IMR-90 (cell line): ENCODE data around the gene PSMB3. TPM values are rescaled to one million over a fixed set of nuclear protein-coding genes. Genes with fewer than 3 reads are reported as not detected.

ENCODE experiments used
- ATAC-seq: fragments of 200-7000 bp; cut with Tn5 transposase; 2 replicates; pipeline ENCODE4 v1.9.1; 2020; ENCODE audit warnings: low read depth, mild to moderate bottlenecking, moderate library complexity
- BruUV-seq: library from RNA; stranded (reverse); fragments of 400-500 nt; replicated peaks from 2 replicates; lab custom pipeline; 2021; lab: Mats Ljungman, UMichigan
- CTCF ChIA-PET: fragments of 300-600 bp; formaldehyde crosslinking; extraction: SDS; loops from one replicate; lab custom pipeline; 2021; ENCODE audit warnings: antibody characterized with exemption; lab: Yijun Ruan, JAX
- POLR2A ChIA-PET: fragments of 300-600 bp; sonication (Branson Sonifier 250); formaldehyde crosslinking; loops from one replicate; lab custom pipeline; 2022; ENCODE audit warnings: antibody characterized with exemption; ENCODE audit not compliant: unreplicated experiment; lab: Charles Lee
- DNase-seq: peaks from one replicate; pipeline ENCODE4 v3.0.0; 2013
- H2AFZ ChIP-seq: replicated peaks from 2 replicates; pipeline ENCODE3; 2013; ENCODE audit warnings: low read length, mild to moderate bottlenecking; ENCODE audit not compliant: poor library complexity
- H2AK5ac ChIP-seq: 2 replicates; pipeline ENCODE4 v1.6.1; 2013; ENCODE audit warnings: low read depth, low read length, inconsistent platforms
- H2AK9ac ChIP-seq: replicated peaks from 2 replicates; pipeline ENCODE3; 2013; ENCODE audit warnings: mild to moderate bottlenecking, low read depth, low read length, moderate library complexity; ENCODE audit not compliant: poor library complexity
- H2BK120ac ChIP-seq: 2 replicates; pipeline ENCODE4 v1.6.1; 2013; ENCODE audit warnings: low read depth, low read length, inconsistent platforms
- H2BK15ac ChIP-seq: 3 replicates; pipeline ENCODE4 v1.6.1; 2013; ENCODE audit warnings: low read depth, low read length, inconsistent platforms
- H2BK20ac ChIP-seq: 2 replicates; pipeline ENCODE4 v1.6.1; 2013; ENCODE audit warnings: low read depth, mild to moderate bottlenecking, inconsistent platforms, low read length, moderate library complexity
- H2BK5ac ChIP-seq: 2 replicates; pipeline ENCODE4 v1.6.1; 2013; ENCODE audit warnings: mild to moderate bottlenecking, low read depth, low read length, inconsistent platforms; ENCODE audit not compliant: poor library complexity, severe bottlenecking
- H3K14ac ChIP-seq: replicated peaks from 2 replicates; pipeline ENCODE4 v1.6.1; 2013; ENCODE audit warnings: low read depth, low read length, inconsistent platforms
- H3K18ac ChIP-seq: 2 replicates; pipeline ENCODE4 v1.6.1; 2013; ENCODE audit warnings: low read depth, low read length, control low read depth
- H3K23ac ChIP-seq: 2 replicates; pipeline ENCODE4 v1.6.1; 2013; ENCODE audit warnings: low read depth, low read length, inconsistent platforms
- H3K27ac ChIP-seq: 2 replicates; pipeline ENCODE4 v1.5.1; 2013; ENCODE audit warnings: mild to moderate bottlenecking, control low read depth, low read length; ENCODE audit not compliant: insufficient read depth
- H3K27me3 ChIP-seq: 2 replicates; pipeline ENCODE4 v1.6.1; 2013; ENCODE audit warnings: low read length; ENCODE audit not compliant: control insufficient read depth, insufficient read depth
- H3K36me3 ChIP-seq: 2 replicates; pipeline ENCODE4 v1.6.1; 2013; ENCODE audit warnings: low read length, mixed read lengths; ENCODE audit not compliant: control insufficient read depth, insufficient read depth
- H3K4ac ChIP-seq: 2 replicates; pipeline ENCODE4 v1.6.1; 2013; ENCODE audit warnings: low read depth, low read length, inconsistent platforms
- H3K4me1 ChIP-seq: 2 replicates; pipeline ENCODE4 v1.6.1; 2013; ENCODE audit warnings: low read length, mixed read lengths; ENCODE audit not compliant: control insufficient read depth, insufficient read depth
- H3K4me2 ChIP-seq: 2 replicates; pipeline ENCODE4 v1.6.1; 2013; ENCODE audit warnings: low read depth, mild to moderate bottlenecking, control low read depth, low read length, moderate library complexity
- H3K4me3 ChIP-seq: 2 replicates; pipeline ENCODE4 v1.5.1; 2013; ENCODE audit warnings: low read depth, mild to moderate bottlenecking, control low read depth, low read length, moderate library complexity; ENCODE audit not compliant: insufficient read depth
- H3K56ac ChIP-seq: 2 replicates; pipeline ENCODE4 v1.6.1; 2013; ENCODE audit warnings: low read length, inconsistent platforms; ENCODE audit not compliant: insufficient read depth; ENCODE audit errors: extremely low read depth
- H3K79me1 ChIP-seq, 2 experiments: 2 replicates each; pipeline ENCODE4 v1.6.1; 2013; ENCODE audit warnings: low read length in 2 of 2, inconsistent platforms in 1 of 2, low read depth in 1 of 2
- H3K9ac ChIP-seq: 2 replicates; pipeline ENCODE4 v1.6.1; 2013; ENCODE audit warnings: low read depth, low read length, control low read depth
- H3K9me1 ChIP-seq: 2 replicates; pipeline ENCODE4 v1.6.1; 2013; ENCODE audit warnings: low read length, inconsistent platforms; ENCODE audit not compliant: insufficient read depth
- H3K9me3 ChIP-seq: 2 replicates; pipeline ENCODE4 v1.6.1; 2013; ENCODE audit warnings: low read length; ENCODE audit not compliant: control insufficient read depth, insufficient read depth
- H4K20me1 ChIP-seq: 2 replicates; pipeline ENCODE4 v1.6.1; 2013; ENCODE audit warnings: low read length, inconsistent platforms; ENCODE audit not compliant: insufficient read depth
- H4K5ac ChIP-seq: 2 replicates; pipeline ENCODE4 v1.6.1; 2013; ENCODE audit warnings: mild to moderate bottlenecking, low read depth, low read length, control low read depth
- H4K8ac ChIP-seq, 2 experiments: 2 replicates each; pipeline ENCODE4 v1.6.1; 2013; ENCODE audit warnings: low read depth in 2 of 2, low read length in 2 of 2, control low read depth in 1 of 2, inconsistent platforms in 1 of 2
- H4K91ac ChIP-seq: 2 replicates; pipeline ENCODE4 v1.6.1; 2013; ENCODE audit warnings: low read depth, low read length, inconsistent platforms; ENCODE audit not compliant: insufficient read depth
- BHLHE40 ChIP-seq: fragments of 150-350 bp; IDR thresholded peaks from 2 replicates; pipeline ENCODE4 v1.6.1; 2016; ENCODE audit warnings: mild to moderate bottlenecking, low read depth, low read length
- CEBPB ChIP-seq: IDR thresholded peaks from 2 replicates; pipeline ENCODE4 v1.6.1; 2012; ENCODE audit warnings: low read depth, low read length, improper control_type of control experiment
- FOS ChIP-seq: fragments of 150-350 bp; IDR thresholded peaks from 2 replicates; pipeline ENCODE4 v1.6.1; 2016; ENCODE audit warnings: low read depth, low read length
- MAFK ChIP-seq: IDR thresholded peaks from 2 replicates; pipeline ENCODE4 v1.6.1; 2012; ENCODE audit warnings: low read depth, low read length, improper control_type of control experiment
- MAZ ChIP-seq: IDR thresholded peaks from 2 replicates; pipeline ENCODE4 v1.6.1; 2012; ENCODE audit warnings: low read depth, mild to moderate bottlenecking, low read length, improper control_type of control experiment, moderate library complexity, borderline replicate concordance
- NFE2L2 ChIP-seq: fragments of 150-350 bp; IDR thresholded peaks from 2 replicates; pipeline ENCODE4 v1.6.1; 2016; ENCODE audit warnings: low read depth, mild to moderate bottlenecking, low read length
- RAD21 ChIP-seq: IDR thresholded peaks from 2 replicates; pipeline ENCODE4 v1.6.1; 2012; ENCODE audit warnings: low read length, improper control_type of control experiment
- RFX5 ChIP-seq: IDR thresholded peaks from 2 replicates; pipeline ENCODE4 v1.8.0; 2012; ENCODE audit warnings: low read depth, mild to moderate bottlenecking, low read length, moderate library complexity
- WGBS, 2 experiments: methylation state at CpG; one replicate each; pipeline versions ENCODE4 v1.1.5 to v1.1.7; 2013; ENCODE audit warnings: missing lambda C conversion rate in 2 of 2; ENCODE audit not compliant: insufficient read length in 1 of 2; ENCODE audit errors: extremely low coverage in 2 of 2; 5-methylcytosine and 5-hydroxymethylcytosine counted together
- dilution Hi-C: fragments of 300-500 bp; cut with HindIII; formaldehyde crosslinking; loops from one replicate; pipeline ENCODE4 v1.14.3; 2018; ENCODE audit warnings: low sequenced_read_pairs; ENCODE audit not compliant: unreplicated experiment
- in situ Hi-C: fragments of 300-500 bp; cut with MboI; formaldehyde crosslinking; loops from 3 replicates; pipeline ENCODE4 v1.14.3; 2019; ENCODE audit warnings: low sequenced_read_pairs, inconsistent platforms, mixed read lengths
- intact Hi-C: fragments of 100-400 bp; cut with micrococcal nuclease; formaldehyde crosslinking; loops from 2 replicates; pipeline ENCODE4 v1.10.0; 2022
- polyA plus RNA-seq, 3 experiments: library from polyadenylated mRNA; depleted of rRNA; stranded (reverse); fragments of >200 nt; gene quantifications; 2 replicates each; pipeline ENCODE4 v1.2.3, GENCODE V29; 2012; ENCODE audit warnings: low replicate concordance in 1 of 3
- total RNA-seq: library from RNA; depleted of rRNA; stranded (reverse); fragments of >200 nt; gene quantifications from 2 replicates; pipeline ENCODE4 v1.2.3, GENCODE V29; 2012
- TF ChIP-seq, protein P1 (sequence below): fragments of 150-350 bp; IDR thresholded peaks from 2 replicates; pipeline ENCODE4 v1.6.1; 2016; ENCODE audit warnings: low read depth, mild to moderate bottlenecking, low read length, moderate library complexity, borderline replicate concordance

PSMB3 gene
- total and polyA plus RNA-seq, 2 of the 4 experiments (the other 2 are of a cell fraction), result 480 to 828 TPM

DNA sequence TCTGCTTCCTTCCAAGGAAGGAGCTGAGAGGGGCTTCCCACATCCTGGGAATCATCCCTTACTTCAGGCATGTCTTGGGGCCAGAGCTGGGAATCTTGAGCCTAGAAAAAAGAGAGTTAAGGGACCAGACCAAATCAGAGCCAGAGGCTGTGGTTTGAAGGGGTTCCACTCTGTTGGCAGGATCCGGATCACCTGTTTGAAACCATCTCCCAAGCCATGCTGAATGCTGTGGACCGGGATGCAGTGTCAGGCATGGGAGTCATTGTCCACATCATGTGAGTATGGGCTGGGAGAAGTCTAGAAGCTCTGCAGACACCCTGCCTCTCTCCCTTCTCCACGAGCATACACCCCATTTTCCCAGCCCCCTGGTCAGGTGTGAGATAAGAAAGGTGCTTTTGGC lies 9.7 kb downstream of the PSMB3 start:
- dilution Hi-C loops (no loop called here), in situ Hi-C loops (no loop called here), intact Hi-C loops (no loop called here)
- Histone ChIP-seq H3K9me3 (no peaks in the 10 kb centered on the region), H3K14ac (no peak overlapping the region), H3K56ac (no peak overlapping the region), H3K27me3 (no peaks in the 10 kb centered on the region), H4K91ac (no peak overlapping the region), H3K9ac (no peak overlapping the region), H3K27ac (no peak overlapping the region), H3K23ac (no peak overlapping the region), H4K5ac (no peak overlapping the region), H3K4me1 (no peaks in the 10 kb centered on the region), H2BK120ac (no peak overlapping the region), H2BK5ac (no peak overlapping the region), H3K18ac (no peak overlapping the region), H3K4ac (no peak overlapping the region), H2AFZ (no peak overlapping the region), H3K4me3 (no peak overlapping the region), H3K9me1 (0 out of 2 replicates have a peak, but pooled peaks cover 7% of the 10 kb centered on the region), H4K20me1 (peaks cover 17% of the 10 kb centered on the region; the same call in 1 of the 2 replicates), H3K4me2 (no peak overlapping the region), H2AK9ac (no peak overlapping the region), H3K36me3 (peaks cover 63% of the 10 kb centered on the region), H2BK20ac (no peak overlapping the region), H2BK15ac (no peak overlapping the region), H2AK5ac (no peak overlapping the region), H3K79me1 (peaks cover 20 to 40% of the 10 kb centered on the region in 2 experiments), H4K8ac (no peak overlapping the region)
- CTCF ChIA-PET, result interaction anchor here (1.1 kb wide), 1 partner anchor 10 kb away, joined by 3 read pairs; the partner anchor contains the start of gene PSMB3
- TF ChIP-seq NFE2L2 (no peak), CEBPB (no peak), MAFK (no peak), MAZ (no peak), RFX5 (no peak), BHLHE40 (no peak), RAD21 (no peak), FOS (no peak)
- TF ChIP-seq, protein P1, sequence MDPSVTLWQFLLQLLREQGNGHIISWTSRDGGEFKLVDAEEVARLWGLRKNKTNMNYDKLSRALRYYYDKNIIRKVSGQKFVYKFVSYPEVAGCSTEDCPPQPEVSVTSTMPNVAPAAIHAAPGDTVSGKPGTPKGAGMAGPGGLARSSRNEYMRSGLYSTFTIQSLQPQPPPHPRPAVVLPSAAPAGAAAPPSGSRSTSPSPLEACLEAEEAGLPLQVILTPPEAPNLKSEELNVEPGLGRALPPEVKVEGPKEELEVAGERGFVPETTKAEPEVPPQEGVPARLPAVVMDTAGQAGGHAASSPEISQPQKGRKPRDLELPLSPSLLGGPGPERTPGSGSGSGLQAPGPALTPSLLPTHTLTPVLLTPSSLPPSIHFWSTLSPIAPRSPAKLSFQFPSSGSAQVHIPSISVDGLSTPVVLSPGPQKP, result no peak
- WGBS, 2 experiments, result no CpG with 5 or more reads among the region's 3 CpGs
- BruUV-seq, result no TSS peak
- POLR2A ChIA-PET, result no interaction called here
- DNase-seq, result no peak
- ATAC-seq, result no peak
